Activated CD8-positive, alpha-beta memory T cell treated with anti-CD3 and anti-CD28 coated beads, Interleukin-2, amount 50 U/mL, for 48 hours (primary cell): ENCODE results near the gene IL13.
A peak's percentile ranks its signal among the peaks of the same experiment; 100 is the strongest.
"Not testable (repeated sequence)": the region's sequence is repeated elsewhere in the genome, so short reads cannot be mapped to it uniquely, and the experiment has no call there.

Experiments
- DNase-seq: peaks from one replicate; pipeline ENCODE4 v3.0.0-alpha.2; 2020

The IL13 gene

DNA sequence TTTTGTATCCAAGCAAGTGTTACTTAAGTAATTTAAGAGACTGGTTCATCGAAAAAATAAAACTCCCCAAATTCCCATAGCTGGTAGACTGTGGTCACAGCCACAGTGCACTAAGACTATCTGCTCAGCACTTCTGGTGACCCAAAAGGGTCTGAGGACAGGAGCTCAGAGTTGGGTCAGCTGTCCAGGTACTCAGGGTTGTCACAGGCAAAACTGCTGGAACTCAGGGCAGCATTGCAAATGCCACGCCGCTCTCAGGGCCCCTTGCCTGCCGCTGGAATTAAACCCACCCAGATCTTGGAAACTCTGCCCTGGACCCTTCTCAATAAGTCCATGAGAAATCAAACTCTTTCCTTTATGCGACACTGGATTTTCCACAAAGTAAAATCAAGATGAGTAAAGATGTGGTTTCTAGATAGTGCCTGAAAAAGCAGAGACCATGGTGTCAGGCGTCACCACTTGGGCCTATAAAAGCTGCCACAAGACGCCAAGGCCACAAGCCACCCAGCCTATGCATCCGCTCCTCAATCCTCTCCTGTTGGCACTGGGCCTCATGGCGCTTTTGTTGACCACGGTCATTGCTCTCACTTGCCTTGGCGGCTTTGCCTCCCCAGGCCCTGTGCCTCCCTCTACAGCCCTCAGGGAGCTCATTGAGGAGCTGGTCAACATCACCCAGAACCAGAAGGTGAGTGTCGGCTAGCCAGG lies at the start of gene IL13:
IL13 (plus strand) TSS at position 498 of the 705 bp plus-strand sequence; CDS start at position 512, 14 bp downstream.
- DNase-seq: peak; percentile 52

DNA sequence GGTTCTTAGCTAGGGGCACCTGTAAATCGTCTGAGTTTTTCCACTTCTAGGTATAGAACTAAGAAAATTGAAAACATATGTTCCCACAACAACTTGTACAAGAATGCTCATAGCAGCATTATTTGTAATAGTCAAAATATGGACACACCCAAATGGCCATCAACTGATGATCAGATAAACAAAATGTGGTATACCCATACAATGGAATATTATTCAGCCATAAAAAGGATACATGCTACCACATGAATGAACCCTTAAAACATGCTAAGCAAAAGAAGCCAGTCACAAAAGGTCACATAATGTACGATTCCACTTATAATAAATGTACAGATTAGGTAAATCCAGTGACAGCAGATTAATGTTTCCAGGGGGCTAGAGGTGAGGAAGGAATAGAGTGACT lies 46.0 kb upstream of the IL13 start:
- no peak for DNase-seq

DNA sequence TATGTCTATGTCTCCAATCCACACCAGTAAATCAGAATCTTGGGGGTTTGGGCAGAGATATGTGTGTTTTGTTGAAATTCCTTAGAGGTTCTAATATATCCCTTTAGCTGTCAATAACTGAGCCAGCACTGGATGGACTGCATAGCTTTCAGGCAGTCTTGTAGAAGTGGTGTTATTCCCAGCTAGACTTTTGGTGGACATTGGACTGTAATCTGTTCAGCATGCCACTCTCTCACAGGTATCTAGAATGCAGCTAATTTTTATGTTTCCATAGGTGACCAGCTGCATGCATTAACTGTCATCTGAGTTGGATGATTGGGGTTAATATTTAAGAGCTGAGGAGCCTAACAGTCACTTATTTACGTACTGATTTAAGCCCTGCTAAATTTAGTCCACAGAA lies 45.1 kb upstream of the IL13 start:
- DNase-seq: no peak

DNA sequence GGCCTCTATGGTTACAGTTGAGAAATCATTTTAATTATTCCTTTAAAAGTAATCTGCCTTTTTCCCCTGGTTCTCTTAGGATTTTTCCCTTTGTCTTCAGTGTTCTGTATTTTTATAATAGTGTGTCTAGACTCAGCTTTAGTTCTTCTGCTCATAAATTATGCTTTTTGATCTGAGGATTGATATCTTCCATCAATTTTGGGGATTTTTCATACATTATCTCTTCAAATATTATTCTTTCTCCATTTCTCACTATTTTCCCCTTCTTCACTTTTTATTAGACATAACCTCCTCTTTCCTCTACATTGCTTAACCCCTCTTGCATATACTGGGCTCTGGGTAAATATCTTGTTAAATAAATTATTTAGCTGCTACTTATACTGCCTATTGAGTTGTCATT lies 36.3 kb upstream of the IL13 start:
- no peak for DNase-seq

DNA sequence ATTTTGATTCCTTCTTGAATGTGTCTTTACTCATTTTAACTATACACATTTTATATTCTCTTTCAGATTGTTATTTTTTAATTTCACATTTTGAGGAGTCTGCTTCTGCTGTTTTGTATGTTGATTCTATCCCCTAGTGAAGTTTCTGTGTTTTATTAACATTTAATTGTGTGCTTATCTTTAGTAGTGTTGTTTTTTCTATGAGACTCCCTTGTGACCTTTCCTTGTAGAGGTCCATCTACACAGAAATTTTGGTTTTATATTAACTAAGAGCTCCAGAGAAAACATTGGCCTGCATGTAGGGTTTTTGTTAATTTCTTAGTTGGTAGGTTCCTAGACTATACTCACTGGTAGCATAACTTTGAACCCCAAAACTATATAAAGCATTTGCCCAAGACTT lies 35.4 kb upstream of the IL13 start:
- no peak for DNase-seq

DNA sequence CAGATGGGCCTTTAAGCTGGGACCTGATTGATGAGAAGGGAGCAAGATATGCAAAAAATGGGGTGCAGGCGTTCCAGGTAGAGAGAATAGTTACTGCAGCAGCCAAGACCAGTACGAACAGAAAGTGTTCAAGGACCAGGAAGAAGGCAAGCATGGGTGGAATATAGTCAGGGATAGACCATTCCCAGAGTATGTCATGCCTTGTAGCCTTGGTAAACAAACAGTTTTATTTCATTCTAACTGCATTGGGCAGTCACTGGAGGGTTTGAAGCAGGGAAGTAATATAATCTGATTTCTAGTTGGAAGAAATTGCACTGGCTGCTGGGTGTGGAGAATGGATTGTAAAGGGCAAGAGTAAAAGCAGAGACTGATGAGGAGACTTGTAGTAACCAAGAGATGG lies 30.5 kb upstream of the IL13 start:
- DNase-seq: no peak

DNA sequence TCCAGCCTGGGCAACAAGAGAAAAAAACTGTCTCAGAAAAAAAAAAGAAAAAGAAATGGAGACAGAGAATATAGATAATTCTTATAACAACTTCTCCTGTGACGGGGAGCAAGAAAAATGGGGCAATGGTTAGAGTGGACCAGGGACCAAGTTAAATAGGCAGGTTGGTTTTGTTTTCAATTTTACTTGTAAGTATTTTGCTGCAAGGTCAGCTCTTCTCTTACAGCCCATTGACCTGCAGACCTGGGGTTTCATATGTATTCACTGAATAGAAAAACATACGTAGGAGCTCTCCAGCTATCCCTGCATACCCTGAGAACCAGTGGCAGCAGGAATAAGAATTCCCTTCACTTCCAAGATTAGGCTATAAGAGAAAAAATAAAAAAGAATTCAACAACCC lies 29.2 kb upstream of the IL13 start:
- DNase-seq: no peak

DNA sequence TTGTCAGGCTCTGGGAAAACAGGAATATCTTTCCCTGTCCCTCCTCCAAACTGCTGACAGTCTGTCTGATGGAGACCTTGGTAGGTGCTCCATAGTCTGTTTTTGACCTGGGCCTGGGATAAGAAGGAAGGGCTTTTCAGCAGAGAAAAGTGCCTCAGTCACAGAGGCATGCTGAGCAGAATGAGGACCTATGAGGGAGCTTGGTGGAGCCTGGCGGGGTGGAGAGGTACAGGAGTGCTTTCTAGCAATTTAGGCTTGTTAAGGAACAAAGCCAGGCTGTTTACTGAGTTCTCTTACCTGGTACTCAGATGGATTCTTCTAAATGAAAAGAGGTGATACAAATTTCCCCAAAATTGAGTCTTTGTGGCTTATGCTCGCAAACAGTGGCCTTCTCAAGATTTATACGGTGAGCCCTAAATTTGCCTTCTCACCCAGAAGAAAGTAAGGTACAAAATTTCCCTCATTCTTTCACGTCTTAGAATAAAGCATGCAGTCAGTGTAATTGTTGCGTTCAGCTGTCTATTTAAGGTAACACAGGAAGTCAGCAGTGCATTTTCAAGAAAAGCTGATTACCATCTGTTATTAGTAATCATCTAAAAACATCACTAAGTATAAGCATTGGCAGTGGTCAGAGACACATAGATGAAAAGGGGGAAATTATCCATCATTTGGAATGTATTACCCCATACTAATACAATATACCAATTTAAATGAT lies 28.6 kb upstream of the IL13 start:
- no peak for DNase-seq

DNA sequence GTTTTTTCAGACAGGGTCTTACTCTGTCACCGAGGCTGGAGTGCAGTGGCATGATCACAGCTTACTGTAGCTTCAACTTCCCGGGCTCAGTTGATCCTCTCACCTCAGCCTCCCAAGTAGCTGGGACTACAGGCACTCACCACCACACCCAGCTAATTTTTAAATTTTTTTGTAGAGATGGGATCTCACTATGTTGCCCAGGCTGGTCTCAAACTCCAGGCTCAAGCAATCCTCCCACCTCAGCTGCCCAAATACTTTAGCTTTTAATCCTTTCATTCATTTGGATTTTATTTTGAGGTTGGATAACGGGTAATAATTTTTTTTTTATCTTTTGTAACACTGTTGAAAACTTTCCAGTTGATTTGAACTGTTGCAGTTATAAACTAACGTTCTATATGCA lies 24.4 kb upstream of the IL13 start:
- not testable (repeated sequence) for DNase-seq

DNA sequence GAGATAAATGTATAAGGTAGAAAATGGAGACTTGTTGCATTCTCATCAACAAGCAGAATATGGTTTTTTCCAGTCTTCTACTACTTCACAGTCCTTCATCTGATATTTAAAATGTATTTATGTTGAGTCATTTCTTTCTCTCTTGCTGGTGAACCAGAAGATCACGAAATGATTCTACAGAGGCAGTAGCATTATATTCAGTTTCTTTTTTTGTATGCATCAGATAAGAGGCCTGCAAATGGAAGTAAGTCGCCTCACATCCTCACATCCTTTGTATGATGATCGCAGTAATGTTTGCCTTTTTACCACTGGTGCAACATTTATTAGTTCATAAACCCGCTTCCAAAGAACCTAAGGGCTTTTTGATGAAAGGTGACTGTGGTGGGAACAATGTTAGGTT lies 22.1 kb upstream of the IL13 start:
- no peak for DNase-seq

DNA sequence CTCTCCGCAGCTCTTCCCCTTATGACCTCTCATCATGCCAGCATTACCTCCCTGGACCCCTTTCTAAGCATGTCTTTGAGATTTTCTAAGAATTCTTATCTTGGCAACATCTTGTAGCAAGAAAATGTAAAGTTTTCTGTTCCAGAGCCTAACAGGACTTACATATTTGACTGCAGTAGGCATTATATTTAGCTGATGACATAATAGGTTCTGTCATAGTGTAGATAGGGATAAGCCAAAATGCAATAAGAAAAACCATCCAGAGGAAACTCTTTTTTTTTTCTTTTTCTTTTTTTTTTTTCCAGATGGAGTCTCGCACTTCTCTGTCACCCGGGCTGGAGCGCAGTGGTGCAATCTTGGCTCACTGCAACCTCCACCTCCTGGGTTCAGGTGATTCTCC lies 20.7 kb upstream of the IL13 start:
- DNase-seq: no peak

DNA sequence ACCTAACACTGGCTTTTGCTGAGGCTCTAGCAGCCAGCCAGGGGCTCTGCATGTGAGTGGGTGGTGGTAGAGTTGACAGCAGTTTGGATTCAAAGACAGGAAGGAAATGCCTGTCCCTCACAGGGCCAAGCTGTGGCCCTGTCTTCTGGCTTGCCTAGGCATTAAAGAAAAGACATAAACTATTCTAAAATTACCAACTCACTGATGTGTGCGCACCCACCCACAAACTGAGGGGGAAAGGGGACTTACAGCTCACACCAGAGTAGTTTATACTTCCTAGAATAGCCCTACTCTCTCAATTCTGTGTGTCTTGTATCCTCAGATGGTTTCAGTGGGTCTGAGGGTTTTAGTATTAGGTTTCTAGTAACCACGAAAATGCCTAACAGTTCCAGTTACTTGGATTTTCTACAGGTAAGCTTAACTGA lies 18.3 kb upstream of the IL13 start:
- DNase-seq: peak; percentile 65

DNA sequence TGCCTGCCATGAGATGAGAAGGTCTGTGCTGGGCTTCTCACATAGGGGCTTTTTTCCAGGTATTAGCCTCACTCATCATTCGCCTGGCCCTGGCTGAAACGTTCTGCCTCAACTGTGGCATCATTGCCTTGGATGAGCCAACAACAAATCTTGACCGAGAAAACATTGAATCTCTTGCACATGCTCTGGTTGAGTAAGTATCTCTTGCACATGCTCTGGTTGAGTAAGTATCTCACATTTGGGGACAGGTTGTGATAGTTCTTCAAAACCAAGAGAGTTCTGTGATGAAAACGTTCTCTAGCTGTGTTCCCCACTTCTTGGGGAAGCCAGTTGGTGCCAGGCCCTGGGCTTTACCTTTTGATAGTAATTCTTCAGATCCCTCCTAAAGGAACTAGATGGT lies 17.4 kb upstream of the IL13 start:
- DNase-seq: no peak

DNA sequence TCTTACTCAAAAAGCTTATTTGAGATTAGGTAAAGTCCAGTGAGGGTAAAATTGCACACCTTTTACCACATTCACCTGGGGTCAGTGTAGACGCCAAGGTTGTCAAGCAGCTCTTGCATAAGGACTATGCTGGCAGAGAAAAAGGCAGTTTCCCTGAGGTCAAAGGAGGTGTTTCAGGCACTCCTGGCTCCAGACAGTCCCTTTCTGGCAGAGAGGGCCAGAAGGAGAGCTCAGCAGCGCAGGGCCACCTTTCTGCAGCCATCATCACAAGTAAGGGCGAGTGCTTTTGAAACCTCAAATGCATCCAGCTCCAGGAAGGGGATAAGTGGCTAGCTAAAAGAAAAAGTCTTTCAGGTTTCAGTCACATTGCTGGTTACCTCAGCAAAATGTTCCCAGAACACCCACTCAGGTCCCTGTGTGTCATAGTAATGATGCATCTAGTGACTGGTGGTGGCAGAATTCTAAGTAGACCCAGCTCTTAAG lies 16.7 kb upstream of the IL13 start:
- DNase-seq: peak; percentile 61

DNA sequence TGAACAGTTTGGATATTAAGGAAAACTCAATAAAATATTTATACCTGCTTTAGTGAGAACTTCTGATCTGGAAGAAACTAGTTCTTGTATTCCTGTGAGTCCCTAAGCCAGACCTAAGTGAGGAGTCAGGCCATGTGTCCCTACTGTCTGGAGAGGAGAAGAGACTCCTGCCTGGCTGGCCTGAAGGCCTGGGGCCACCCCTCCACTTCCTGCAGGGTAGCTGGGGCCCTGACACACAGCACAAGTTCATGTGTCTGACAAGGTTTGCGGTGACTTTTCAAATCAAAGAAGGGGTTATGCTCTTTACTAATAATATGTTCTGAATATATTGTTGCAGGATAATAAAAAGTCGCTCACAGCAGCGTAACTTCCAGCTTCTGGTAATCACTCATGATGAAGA lies 16.1 kb upstream of the IL13 start:
- DNase-seq: no peak

DNA sequence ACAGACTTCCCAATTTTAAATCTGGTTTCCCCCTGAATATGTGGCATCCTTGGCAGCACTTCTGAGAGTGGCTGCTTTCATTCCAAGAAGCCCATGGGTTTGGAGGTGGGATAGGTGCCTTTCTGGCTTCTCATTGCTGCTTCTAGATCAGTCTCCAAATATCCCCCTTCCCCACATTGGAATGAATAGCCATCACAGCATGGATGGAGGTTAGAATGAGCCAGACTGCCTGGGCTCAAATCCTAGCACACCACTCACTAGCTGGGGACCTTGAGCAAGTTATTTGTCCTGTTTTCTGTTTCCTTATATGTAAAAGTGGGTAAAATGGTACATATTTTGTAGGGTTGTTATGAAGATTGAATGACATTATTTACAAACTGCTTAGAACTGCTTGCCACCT lies 13.8 kb upstream of the IL13 start:
- DNase-seq: no peak

DNA sequence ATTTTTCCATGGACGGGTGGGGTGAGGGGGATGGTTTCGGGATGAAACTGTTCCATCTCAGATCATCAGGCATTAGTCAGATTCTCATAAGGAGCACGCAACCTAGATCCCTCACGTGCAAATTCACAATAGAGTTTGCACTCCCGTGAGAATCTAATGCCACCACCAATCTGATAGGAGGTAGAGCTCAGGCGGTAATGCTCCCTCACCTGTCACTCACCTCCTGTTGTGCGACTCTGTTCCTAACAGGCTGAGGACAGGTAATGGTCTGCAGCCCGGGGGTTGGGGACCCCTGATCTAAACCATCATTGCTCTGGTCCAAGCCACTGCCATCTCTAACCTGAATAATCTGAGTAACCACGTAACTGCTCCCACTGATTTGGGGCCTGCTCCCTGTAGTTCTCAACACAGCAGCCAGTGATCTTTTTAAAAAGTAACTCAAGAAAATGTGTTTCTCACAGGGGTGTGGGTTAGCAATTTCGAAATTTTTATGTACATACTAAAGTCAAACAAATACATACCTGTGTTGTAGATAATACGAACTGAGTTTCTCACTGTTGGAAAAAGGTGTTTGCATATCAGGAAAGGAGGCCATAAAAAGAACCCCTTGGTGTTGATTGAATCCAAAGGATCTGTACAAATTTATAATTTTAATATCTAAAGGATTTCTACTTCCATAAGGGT lies 11.2 kb upstream of the IL13 start:
- DNase-seq: no peak

DNA sequence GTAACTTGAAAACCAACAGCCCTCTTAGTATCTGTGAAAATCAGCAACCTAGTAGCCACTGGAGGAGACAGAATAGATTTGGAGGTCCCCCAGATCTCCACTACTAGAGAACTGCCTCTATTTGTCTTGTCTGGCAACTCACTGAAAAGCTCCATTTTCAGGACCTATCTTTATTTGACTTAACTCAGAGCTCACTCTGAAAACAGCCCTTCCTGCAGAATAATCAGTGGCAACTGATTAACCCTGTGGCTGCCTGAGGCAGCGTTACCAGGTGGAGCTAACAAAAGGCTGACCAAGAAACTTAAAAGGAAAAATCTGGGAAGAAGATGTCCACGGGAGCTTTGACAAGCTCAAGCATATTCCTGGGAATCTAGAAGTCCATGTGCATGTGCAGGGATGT lies 10.5 kb upstream of the IL13 start:
- DNase-seq: no peak

DNA sequence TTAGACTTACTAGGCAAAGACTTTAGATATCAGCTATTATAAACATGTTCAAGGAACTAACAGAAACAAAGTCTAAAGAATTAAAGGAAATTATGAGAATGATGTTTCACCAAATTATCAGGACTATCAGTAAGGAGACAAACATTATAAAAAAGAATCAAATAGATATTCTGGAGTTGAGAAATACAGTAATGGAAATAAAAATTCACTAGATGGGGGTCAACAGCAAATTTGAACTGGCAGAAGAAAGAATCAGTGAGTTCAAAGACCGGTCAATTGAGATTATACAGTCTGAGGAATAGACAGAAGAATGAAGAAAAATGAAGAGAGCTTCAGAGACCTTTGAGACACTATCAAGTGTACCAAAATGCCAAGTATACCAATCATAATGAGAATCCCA lies 9.6 kb upstream of the IL13 start:
- DNase-seq: no peak

DNA sequence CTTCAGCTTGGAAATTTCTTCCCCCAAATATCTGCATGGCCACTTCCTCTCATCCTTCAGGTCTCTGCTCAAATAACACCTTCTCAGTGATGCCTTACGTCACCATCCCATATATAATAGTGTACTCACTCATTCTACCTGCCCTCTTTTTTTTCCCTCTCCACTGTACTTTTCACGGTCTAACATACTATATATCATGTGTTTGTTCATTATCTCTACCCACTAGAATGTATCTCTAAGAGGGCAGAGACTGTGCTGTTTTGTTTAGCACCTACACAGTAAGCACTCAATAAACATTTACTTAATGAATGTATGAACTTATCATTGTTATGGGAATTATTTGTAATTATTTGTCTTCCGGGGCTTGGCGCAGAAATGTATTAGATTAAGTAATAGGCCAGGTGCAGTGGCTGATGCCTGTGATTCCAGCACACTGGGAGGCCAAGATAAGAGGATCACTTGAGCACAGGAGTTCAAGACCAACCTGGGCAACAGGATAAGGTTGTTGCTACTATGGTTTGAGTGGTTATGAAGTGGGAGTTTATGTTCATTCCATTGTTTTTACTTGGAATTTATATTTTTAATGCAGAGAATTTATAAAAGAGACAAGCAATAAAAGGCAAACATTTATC lies 6.0 kb upstream of the IL13 start:
- no peak for DNase-seq

DNA sequence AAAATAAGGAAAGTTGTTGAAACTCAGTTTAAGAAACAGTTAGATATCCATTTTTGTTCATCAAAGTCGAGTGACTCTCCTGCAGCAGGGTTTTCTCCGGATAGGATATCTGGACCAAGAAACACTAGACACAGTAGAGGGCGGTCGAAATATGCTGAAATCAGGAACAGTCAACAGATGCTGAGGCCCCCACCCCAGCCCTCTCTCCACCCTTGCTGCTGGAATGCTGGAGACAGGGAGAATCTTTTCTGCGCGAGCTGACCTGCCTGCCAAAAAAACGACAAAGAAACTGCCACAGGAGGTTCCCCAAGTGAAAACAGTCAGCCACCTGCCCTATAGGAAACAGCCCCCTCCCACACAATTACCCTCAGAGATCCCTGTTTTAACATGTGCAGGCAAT lies 4.3 kb upstream of the IL13 start:
- DNase-seq: no peak

DNA sequence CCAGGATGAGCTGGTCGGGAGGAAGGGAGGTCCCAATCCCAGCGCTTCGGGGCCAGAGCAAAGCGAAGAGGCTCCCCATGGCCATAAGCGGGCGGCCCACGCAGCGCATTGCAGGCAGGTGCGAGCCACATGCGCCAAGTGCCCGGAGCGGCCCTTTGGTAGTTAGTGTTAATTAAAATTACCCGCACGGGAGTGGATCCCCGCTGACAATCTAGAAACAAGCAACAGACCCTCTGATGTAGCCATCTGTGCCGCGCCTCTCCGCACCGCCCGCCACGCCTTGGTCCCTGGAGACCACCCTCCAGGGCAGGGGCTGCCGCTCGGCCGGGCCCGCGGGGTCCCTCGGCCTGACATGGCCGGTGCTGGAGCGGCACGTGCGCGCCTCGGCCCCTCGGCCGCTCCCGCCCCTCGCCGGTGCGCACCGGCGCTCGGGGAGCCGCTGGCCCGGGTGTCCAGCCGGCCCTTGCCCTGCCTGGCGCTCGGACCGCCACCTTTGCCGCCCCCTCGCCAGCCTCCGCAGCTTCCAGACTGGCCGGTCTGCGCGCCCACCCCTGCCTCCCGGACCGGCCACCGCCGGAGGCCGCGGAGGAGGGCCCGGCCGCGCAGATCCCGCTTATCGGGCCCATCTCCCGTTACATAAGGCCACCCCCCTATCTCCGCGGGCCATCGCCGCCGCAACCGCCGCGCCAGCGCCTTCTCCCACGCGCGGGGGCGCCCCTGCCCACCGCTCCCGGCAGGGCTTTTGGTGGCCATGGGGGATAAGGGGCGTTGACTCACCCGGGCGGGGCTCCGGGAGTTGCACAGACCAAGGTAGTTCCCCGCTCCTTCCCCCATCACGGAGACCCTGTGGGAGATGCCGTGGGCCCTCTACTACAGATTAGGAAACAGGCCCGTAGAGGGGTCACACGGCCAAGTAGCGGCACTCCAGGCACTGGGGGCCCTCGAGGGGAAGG lies 1.9 kb upstream of the IL13 start:
- DNase-seq: peak; percentile 80
